ENCODE results near the gene GOLGA7B. TPM values are rescaled to one million over a fixed set of nuclear protein-coding genes. Genes with fewer than 3 reads are reported as not detected.
A peak's percentile ranks its signal among the peaks of the same experiment; 100 is the strongest.

Gene GOLGA7B
- total RNA-seq, 1 donor from 2014 or later, result 0.05 TPM

DNA sequence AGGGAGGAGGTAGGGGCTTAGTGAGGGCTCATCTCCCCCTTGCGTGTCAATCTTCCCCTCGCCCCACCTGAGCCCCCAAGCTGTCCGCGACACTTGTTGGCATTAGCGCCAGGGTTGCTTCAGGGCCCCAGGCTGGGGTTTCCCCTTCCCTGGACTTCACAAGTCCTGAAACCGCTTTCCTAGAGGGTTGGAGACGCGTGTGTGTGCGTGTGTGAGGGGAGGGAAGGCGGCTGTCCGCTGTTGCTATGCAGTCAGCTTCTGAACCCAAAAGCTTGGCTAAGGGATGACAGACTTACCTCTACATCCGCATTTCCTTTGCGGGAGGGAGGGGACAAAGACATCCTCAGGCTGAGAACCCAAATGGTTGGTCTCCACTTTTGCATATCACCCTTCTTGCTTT, 803 bp downstream of the GOLGA7B start:
- no peaks in the 10 kb centered on the region for H3K9me3 Mint-ChIP-seq (ENCODE audit: unreplicated experiment)
- H3K36me3 Mint-ChIP-seq (ENCODE audit: unreplicated experiment), result no peaks in the 10 kb centered on the region
- TF ChIP-seq, protein P1, sequence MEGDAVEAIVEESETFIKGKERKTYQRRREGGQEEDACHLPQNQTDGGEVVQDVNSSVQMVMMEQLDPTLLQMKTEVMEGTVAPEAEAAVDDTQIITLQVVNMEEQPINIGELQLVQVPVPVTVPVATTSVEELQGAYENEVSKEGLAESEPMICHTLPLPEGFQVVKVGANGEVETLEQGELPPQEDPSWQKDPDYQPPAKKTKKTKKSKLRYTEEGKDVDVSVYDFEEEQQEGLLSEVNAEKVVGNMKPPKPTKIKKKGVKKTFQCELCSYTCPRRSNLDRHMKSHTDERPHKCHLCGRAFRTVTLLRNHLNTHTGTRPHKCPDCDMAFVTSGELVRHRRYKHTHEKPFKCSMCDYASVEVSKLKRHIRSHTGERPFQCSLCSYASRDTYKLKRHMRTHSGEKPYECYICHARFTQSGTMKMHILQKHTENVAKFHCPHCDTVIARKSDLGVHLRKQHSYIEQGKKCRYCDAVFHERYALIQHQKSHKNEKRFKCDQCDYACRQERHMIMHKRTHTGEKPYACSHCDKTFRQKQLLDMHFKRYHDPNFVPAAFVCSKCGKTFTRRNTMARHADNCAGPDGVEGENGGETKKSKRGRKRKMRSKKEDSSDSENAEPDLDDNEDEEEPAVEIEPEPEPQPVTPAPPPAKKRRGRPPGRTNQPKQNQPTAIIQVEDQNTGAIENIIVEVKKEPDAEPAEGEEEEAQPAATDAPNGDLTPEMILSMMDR (IDR thresholded peaks at IDR 0.05), result no peak
- peaks cover 26% of the 10 kb centered on the region for H3K27me3 Mint-ChIP-seq (ENCODE audit: unreplicated experiment)
- peak overlapping the region; percentile 38 for H3K4me3 Mint-ChIP-seq (ENCODE audit: unreplicated experiment)
- DNase-seq (ENCODE audit: extremely low spot score, unreplicated experiment), result no peak
- H3K27ac Mint-ChIP-seq (ENCODE audit: unreplicated experiment), result no peak overlapping the region
- peaks cover 18% of the 10 kb centered on the region for H3K4me1 Mint-ChIP-seq (ENCODE audit: unreplicated experiment)

DNA sequence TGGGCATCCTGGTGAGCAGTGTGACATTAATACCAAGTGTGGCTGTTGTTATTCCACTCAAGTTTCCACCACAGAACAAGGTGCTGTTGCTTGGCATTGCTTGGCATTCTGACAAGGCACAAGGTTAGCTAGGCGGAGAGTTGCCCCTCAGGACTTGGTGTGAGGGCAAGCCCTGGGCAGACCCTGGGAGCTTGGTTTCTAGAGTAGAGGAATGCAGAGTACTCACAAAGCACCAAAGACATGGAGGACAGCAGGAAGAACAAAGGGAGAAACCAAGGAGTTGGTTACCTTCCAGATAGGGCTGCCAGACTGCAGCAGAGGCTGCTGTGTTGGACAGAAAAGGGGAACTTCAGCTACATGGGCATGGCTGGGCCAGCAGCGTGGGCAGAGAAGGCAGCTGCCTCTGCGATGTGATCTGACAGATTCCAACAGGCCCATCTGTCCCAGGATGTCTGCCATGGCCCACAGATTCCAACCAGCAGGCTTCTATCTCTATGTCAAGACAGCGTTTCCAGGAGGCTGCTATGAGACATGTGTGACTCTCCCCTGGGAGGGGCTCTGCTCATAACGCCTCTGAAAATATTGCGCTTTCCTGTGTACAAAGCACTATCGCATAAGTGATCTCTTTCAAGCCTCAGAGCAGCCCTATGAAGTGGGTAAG, 1.8 kb downstream of the GOLGA7B start:
- Mint-ChIP-seq H3K27me3 (ENCODE audit: unreplicated experiment) (peaks cover 30% of the 10 kb centered on the region), H3K4me1 (ENCODE audit: unreplicated experiment) (peaks cover 18% of the 10 kb centered on the region), H3K36me3 (ENCODE audit: unreplicated experiment) (no peaks in the 10 kb centered on the region), H3K9me3 (ENCODE audit: unreplicated experiment) (no peaks in the 10 kb centered on the region), H3K4me3 (ENCODE audit: unreplicated experiment) (no peak overlapping the region), H3K27ac (ENCODE audit: unreplicated experiment) (no peak overlapping the region)
- DNase-seq (ENCODE audit: extremely low spot score, unreplicated experiment), result no peak
- TF ChIP-seq, protein P1 (IDR thresholded peaks at IDR 0.05), result no peak

DNA sequence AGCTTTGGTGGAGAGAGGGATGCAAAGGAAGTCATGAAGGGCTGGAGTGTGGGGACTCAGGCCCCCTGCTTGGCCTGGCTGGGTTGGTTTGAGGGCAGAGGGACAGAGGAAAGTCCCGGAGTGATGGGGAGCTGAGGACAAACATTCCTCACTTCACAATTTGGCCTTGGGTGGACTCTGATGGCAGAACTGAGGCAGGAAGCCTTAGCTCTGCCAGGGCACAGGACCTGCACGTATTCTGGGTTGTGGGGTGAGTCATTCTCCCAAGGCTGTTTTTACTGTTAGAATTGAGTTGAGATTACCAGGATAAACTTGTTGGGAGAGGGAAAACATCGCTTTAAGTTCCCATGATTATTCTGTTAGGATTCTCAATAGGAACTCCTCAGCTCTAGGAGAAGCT, 2.6 kb downstream of the GOLGA7B start:
- H3K27me3 Mint-ChIP-seq (ENCODE audit: unreplicated experiment), result peaks cover 36% of the 10 kb centered on the region
- TF ChIP-seq, protein P1 (IDR thresholded peaks at IDR 0.05), result no peak
- no peak for DNase-seq (ENCODE audit: extremely low spot score, unreplicated experiment)
- H3K36me3 Mint-ChIP-seq (ENCODE audit: unreplicated experiment), result no peaks in the 10 kb centered on the region
- peaks cover 18% of the 10 kb centered on the region for H3K4me1 Mint-ChIP-seq (ENCODE audit: unreplicated experiment)
- H3K4me3 Mint-ChIP-seq (ENCODE audit: unreplicated experiment), result no peak overlapping the region
- H3K9me3 Mint-ChIP-seq (ENCODE audit: unreplicated experiment), result no peaks in the 10 kb centered on the region
- no peak overlapping the region for H3K27ac Mint-ChIP-seq (ENCODE audit: unreplicated experiment)

DNA sequence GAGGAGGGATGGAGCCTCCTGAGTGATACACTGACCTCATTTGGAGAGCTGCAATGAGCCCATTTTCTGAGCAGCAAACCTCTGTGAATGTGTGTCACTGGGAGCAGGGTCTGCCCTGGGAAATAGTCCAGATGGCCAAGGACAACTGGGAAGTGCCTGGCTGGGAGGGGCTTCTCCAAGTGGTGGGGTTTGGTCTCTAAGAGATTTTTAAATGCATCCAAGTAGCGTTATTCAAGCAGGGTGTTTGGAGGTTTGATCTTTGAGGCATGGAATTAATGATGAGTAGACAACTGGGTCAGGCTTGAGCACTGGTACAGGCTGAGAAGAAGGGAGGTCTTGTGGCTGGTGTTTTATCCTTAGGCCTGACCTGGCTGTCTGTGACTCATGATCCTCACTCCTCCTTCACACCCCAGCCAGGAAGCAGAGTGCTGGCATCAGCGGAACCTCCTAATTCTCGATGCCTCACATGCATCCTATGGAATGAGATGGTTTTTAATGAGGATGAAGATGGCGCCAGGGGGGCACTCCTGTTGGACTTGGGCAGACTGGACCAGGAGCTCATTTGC, 3.3 kb downstream of the GOLGA7B start:
- H3K27me3 Mint-ChIP-seq (ENCODE audit: unreplicated experiment), result peaks cover 36% of the 10 kb centered on the region

DNA sequence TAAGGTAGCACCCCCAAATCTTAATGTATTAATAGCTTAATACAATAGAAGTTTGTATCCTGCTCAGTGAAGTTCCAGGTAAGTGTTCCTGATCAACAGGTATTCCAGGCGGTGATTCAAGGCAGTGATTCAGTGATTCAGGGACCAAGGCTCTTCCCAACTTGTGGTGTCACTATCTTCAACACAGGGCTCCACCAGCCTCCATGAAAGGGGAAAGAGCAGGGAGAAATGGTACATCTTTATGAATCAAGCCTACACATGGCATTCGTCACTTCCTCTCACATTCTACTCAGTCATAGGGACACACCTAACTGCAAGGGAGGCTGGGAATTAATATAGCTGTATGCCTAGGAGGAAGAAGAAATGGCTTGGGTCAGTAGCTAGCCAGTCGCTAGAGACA, 5.1 kb downstream of the GOLGA7B start:
- TF ChIP-seq, protein P1 (IDR thresholded peaks at IDR 0.05), result no peak
- peaks cover 34% of the 10 kb centered on the region for H3K27me3 Mint-ChIP-seq (ENCODE audit: unreplicated experiment)

More for the DNA sequence above, 3.3 kb downstream of the GOLGA7B start:
- TF ChIP-seq, protein P1 (IDR thresholded peaks at IDR 0.05), result no peak
- DNase-seq (ENCODE audit: extremely low spot score, unreplicated experiment), result no peak
- H3K4me3 Mint-ChIP-seq (ENCODE audit: unreplicated experiment), result no peak overlapping the region
- peaks cover 18% of the 10 kb centered on the region for H3K4me1 Mint-ChIP-seq (ENCODE audit: unreplicated experiment)
- no peaks in the 10 kb centered on the region for H3K9me3 Mint-ChIP-seq (ENCODE audit: unreplicated experiment)
- no peaks in the 10 kb centered on the region for H3K36me3 Mint-ChIP-seq (ENCODE audit: unreplicated experiment)
- H3K27ac Mint-ChIP-seq (ENCODE audit: unreplicated experiment), result no peak overlapping the region

More for the DNA sequence above, 5.1 kb downstream of the GOLGA7B start:
- DNase-seq (ENCODE audit: extremely low spot score, unreplicated experiment), result no peak
- H3K27ac Mint-ChIP-seq (ENCODE audit: unreplicated experiment), result no peak overlapping the region
- H3K9me3 Mint-ChIP-seq (ENCODE audit: unreplicated experiment), result no peaks in the 10 kb centered on the region
- no peaks in the 10 kb centered on the region for H3K36me3 Mint-ChIP-seq (ENCODE audit: unreplicated experiment)
- peaks cover 13% of the 10 kb centered on the region for H3K4me1 Mint-ChIP-seq (ENCODE audit: unreplicated experiment)
- no peak overlapping the region for H3K4me3 Mint-ChIP-seq (ENCODE audit: unreplicated experiment)

All from osteocyte (in vitro differentiated cells).